Activated CD4-positive, alpha-beta T cell treated with anti-CD3 and anti-CD28 coated beads, Interleukin-10, Interleukin-2, amounts not matched to agents 100 ng/mL and 50 ng/mL, durations not matched to agents 16 hours and 8 hours (primary cell): ENCODE measurements around the gene SNRPD2.
A peak's percentile ranks its signal among the peaks of the same experiment; 100 is the strongest.
"Not testable (repeated sequence)": the region's sequence is repeated elsewhere in the genome, so short reads cannot be mapped to it uniquely, and the experiment has no call there.

Experiments
- DNase-seq: peaks from one replicate; pipeline ENCODE4 v3.0.0-alpha.2; 2020

SNRPD2 gene

GRCh38 chr19:45701676-45702075 lies 9.9 kb upstream of the SNRPD2 start:
- no peak for DNase-seq

- DNase-seq: peak; percentile 83
These were observed 1.5 kb upstream of the SNRPD2 start for GRCh38 chr19:45693106-45693788.

- peak; percentile 99 for DNase-seq
These were observed 693 bp upstream of the SNRPD2 start, which contains the start of gene QPCTL for GRCh38 chr19:45692187-45693105. TSS of gene QPCTL (plus strand) at chr19:45692666. CDS start at chr19:45692704, 38 bp downstream.

- no peak for DNase-seq
These were observed 4.2 kb downstream of the SNRPD2 start for GRCh38 chr19:45687599-45687998.

- DNase-seq: not testable (repeated sequence)
These were observed 6.7 kb downstream of the SNRPD2 start for GRCh38 chr19:45685045-45685444.

- no peak for DNase-seq
These were observed 8.8 kb downstream of the SNRPD2 start for GRCh38 chr19:45682908-45683307.

- no peak for DNase-seq
These were observed 9.6 kb downstream of the SNRPD2 start for GRCh38 chr19:45682117-45682516.

GRCh38 chr19:45681391-45682015 lies 10.2 kb downstream of the SNRPD2 start:
- DNase-seq: peak; percentile 93

- peak; percentile 83 for DNase-seq
These were observed 14.2 kb downstream of the SNRPD2 start for GRCh38 chr19:45677351-45678230.

GRCh38 chr19:45676851-45677263 lies 14.9 kb downstream of the SNRPD2 start:
- peak; percentile 26 for DNase-seq

GRCh38 chr19:45674946-45675345 lies 16.8 kb downstream of the SNRPD2 start:
- no peak for DNase-seq

- DNase-seq: peak; percentile 90
These were observed 20.9 kb downstream of the SNRPD2 start for GRCh38 chr19:45670670-45671453.

GRCh38 chr19:45668342-45668871 lies 23.3 kb downstream of the SNRPD2 start:
- peak; percentile 23 for DNase-seq

- DNase-seq: peak; percentile 76
These were observed 24.0 kb downstream of the SNRPD2 start, which contains the start of gene GIPR for GRCh38 chr19:45667620-45668341. TSS of gene GIPR (plus strand) at chr19:45668221. CDS start at chr19:45669521, 1,300 bp downstream.

- DNase-seq: no peak
These were observed 27.2 kb downstream of the SNRPD2 start for GRCh38 chr19:45664575-45664974.

- DNase-seq: no peak
These were observed 28.0 kb downstream of the SNRPD2 start for GRCh38 chr19:45663800-45664199.

- DNase-seq: no peak
These were observed 31.1 kb downstream of the SNRPD2 start for GRCh38 chr19:45660636-45661035.

GRCh38 chr19:45659096-45659729 lies 32.5 kb downstream of the SNRPD2 start:
- no peak for DNase-seq

- DNase-seq: no peak
These were observed 34.1 kb downstream of the SNRPD2 start for GRCh38 chr19:45657520-45658167.
